NCI-H1436 treated with DMSO at 0.1 percent for 48 hours (cell line): ENCODE data around the gene MAB21L3.

Experiments used
- DNase-seq: peaks from one replicate; lab custom pipeline; 2025; lab: John Stamatoyannopoulos, UW

The MAB21L3 gene

DNA sequence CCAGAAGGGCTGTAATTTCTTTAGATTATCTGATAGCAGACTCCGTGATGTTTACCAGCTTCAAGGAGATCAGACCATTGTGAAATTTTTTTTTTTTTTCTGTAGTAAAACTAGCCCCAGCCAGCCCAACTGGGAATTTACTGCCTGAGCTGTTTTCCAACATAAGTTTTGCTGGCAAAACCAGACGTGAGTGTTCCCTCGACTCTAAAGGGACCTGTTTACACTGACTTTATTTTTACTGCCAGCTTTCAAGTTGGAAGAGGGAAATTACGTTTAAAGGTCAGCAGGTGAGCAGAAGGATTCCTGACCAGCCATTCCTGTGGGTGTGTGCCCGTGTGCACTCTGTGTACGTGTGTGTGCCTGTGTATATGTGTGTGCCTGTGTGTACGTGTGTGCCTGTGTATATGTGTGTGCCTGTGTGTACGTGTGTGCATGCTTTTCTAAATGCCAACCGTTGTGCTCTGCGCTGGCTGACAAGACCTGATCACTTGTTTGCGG is 374 bp downstream of the MAB21L3 start:
- no peak for DNase-seq

DNA sequence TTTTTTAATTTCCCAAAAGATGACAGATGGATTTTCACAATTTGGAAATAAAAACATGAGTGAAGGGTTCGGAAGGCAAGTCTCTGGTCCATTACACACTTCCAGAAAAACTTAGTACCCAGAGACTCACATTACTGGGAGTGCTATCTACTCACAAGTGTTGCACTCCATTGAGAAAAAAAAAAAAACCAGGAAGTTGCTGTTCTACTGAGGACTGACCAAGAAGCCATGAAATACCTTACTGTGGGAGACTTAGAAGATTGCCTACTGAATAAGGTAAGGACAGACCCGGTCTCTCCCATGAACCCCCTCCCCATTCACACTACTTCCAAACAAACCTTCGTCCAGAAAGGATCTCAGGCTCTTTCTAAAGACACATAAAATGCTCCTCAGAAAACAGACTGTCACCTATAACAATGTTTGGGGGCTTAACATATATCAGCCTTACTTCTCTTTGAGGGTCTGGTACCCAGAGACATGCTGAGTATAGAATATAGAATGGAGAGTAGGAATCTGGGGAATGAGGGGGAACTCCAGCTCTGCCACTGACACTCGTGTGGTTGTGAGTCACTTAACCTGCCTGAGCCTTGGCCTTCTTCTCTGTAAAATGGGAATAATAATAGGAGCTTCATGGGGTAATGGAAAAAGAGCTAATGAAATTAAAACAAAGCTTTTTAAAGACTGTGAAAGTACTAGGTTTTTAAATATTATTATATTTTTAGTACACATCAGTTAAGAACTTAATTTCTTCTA is 1.4 kb downstream of the MAB21L3 start:
- no peak for DNase-seq

DNA sequence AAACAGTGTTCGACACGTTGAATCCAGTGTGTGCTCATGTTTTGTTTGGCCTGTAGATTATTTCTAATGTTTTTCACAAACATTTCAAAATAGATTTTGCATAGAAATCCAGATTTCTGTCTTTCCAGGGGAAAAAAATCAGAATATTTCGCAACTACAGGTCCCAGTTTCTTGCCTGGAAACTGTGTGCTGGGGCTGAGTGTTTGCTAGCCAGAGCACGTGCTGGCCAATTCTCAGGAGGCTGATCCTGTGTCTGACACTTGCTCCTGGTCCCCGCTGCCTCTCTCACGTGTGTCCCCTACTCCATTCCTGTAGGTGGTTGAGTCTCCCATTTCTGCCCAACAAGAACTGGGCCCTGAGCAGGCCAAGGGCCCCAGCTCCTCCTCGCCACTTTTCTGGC is 2.4 kb downstream of the MAB21L3 start:
- no peak for DNase-seq

- DNase-seq: no peak
These were observed 4.6 kb downstream of the MAB21L3 start for GRCh38 chr1:116115476-116116439.

DNA sequence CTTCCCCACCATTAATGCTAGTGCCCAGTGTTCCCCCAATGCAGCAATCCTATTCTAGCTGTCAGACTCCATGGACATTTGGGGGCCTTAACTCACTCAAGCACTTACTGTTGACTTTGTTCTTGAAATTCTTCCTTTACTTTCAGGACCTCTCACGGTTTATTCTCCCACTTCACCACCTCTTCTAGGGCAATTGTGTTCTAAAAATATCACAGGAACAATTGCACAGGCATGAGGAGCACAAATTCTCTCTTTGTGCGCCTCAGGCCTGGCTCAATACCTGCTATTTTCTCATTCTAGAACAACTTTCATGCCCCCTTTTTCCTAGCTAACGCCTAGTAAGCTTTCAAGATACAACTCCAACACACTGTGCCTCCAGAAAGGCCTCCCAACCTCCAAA is 7.3 kb downstream of the MAB21L3 start:
- no peak for DNase-seq

DNA sequence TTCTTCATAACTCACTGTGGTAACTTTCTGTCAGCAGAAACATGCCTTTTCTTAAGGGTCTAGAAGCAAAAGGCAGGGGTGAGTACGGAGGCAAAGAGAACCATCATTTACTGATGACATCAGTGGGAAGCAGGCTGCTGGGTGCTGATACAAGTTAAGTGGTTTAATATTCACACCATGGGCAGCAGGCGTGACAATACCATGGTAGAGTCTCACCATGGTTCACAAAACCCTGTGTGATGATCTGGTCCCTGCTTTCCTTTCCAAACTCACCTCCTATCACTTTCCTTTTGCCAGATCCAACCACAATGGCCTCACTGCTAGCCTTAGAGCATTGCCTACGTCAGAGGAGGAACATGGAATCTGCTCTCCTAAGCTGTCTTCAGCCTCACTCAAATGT is 8.7 kb downstream of the MAB21L3 start:
- no peak for DNase-seq

GRCh38 chr1:116122955-116123757 is 12.0 kb downstream of the MAB21L3 start:
- no peak for DNase-seq

DNA sequence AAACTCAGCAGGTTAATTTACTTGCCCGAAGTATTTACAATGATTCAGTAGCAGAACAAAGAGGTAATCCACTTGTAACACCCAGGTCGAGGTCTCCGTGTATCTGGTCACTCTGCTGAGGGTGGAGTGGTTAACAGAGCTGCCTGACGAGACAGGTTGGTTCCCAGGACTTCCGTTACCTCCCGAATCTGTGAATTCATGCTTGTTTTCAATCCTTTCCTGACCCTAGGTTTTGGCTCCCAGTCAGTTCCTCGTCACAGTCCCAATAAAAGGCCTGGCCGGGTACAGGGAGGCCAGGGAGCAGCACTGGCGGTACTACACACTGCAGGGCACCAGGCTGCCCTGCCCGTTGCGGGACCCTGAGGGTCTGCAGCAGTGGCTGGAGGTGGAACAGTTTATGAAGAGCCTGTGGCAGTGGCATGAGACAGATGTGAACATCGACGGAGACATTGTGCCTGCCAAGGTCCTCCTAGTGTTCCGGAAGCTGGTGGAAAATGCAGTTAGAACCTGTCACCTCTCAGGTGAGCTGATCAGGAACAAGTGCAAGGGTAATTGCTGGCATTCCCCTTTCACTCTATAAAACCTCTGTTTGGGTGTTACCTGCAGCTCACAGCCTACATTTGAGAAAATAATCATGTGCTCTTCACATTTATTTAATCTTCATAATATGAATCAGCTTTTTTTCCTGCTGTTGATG is 12.8 kb downstream of the MAB21L3 start:
- DNase-seq: no peak

DNA sequence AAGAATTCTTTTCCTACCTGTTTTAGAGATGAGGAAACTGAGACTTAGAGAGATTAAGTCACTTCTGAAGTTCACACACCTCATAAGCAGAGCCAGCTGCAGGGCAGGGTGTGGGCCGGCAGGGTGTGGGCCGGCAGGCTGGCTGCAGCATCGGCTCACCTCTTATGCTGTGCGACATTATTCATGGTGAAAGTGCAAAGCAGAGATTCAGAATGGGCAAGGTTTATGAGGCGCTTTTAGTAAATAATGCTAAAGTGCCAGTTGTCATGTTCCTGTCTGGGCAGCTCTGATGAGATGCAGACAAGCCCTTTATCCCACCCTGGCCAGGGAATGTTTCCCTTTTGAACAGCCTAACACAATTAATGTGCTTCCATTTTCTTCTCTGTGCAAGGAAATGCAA is 14.6 kb downstream of the MAB21L3 start:
- DNase-seq: no peak

DNA sequence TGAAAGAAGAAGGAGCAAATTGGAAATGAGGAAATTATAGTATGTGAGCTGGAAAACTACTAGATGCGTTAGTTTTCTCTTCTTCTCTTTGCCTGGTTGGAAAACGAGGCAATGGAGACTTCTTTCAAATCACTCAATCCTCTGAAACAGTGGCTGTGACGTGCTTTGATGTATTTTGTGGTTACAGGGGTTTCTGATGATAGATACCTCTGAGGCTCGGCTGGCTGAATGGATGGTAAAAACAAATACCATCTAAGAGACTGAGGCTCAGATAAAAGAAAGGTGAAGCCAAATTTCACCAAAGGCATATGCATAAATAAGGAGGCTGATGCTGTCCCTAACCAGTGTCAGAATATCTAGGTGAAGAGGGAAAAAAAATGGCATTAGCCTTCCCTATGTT is 15.1 kb downstream of the MAB21L3 start:
- DNase-seq: no peak

- no peak for DNase-seq
These were observed 16.1 kb downstream of the MAB21L3 start for GRCh38 chr1:116127123-116127847.

DNA sequence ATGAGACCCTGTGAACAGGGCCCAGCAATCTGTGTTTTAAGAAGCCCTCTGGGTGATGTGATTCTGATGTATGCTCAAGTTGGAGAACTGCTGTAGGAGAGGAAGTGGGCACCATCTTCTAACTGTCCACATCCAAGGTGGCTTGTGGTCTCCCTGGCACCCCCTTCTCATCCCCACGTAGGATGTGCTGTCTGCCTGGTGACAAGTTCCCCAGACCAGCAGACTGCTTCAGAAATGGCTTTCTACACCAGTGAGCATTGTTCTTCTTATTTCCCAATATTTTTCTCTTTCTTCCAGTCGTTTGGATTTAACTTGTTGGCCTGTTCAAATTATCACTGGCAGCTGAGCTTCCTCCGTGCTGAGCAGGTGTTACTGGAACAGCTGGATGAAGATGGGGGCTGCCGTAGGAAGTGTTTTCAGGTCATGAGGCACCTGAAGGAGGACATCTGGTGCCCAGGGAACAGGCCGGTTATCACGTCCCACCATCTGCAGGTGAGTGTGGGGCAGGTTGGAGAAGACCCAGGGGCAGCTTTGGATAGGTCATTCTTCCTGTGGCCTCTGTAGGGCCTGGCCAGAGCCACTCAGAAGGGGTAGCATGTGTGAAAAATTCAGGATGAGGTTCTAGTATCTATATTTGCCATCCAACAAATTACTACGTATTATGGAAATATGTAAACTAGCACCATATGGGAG is 16.8 kb downstream of the MAB21L3 start:
- no peak for DNase-seq

- no peak for DNase-seq
These were observed 17.5 kb downstream of the MAB21L3 start for GRCh38 chr1:116128664-116129063.

DNA sequence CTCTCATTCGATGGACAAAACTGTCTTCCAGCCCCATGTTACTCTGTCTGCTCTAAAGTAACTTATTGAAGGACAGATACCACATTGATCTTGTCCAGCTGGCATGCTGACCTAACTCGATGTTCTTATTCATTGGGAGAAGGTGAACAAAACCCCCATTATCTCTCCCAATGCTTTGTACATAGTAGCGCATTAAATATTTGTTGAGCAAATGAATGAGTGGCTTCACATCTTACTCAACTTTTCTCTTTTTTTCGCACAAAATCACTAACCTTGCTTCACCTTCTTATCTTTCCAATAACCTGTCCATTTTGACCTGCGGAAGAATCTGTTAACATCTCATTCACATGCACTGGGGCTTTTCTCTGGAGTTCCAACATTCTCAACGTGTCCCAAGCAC is 18.3 kb downstream of the MAB21L3 start:
- DNase-seq: no peak

- DNase-seq: no peak
These were observed 19.2 kb downstream of the MAB21L3 start for GRCh38 chr1:116130356-116130755.

GRCh38 chr1:116131170-116131569 is 20.0 kb downstream of the MAB21L3 start:
- no peak for DNase-seq

GRCh38 chr1:116131866-116132605 is 20.8 kb downstream of the MAB21L3 start:
- no peak for DNase-seq

DNA sequence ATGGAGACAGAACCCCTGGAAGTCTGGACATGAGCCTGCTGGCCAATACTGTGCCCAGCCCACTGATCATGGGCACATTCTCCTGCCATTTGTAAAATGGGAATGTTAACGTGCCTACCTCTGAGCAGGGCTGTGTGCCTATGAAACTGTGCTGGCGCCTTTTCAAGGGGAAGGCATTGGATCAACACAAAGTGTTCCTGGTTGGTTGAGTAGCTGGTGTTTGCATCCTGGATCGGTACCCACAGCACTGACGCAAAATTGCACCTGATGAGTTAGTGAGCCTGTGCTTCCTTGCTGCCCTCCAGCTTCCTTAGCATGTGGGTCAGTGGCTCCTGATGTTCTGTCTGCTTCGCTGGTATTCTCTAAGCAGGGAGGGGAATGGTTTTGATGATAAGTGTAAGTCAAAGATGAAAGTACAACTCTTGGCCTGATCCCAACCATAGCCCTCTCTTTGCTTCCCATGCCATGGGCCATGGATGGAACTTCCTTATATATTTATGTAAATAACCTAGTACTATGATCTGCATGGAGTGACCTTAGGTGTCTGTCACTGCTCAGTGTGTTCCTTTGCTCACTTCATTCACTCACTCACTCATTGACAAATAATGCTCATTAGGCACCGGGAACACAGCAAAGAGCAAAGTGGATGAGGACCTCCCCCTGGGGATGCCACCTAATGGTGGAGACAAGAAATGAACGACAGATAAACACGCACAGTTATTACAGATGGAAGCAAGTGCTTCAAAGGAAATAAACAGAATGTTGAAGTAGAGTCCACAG is 22.7 kb downstream of the MAB21L3 start:
- no peak for DNase-seq

DNA sequence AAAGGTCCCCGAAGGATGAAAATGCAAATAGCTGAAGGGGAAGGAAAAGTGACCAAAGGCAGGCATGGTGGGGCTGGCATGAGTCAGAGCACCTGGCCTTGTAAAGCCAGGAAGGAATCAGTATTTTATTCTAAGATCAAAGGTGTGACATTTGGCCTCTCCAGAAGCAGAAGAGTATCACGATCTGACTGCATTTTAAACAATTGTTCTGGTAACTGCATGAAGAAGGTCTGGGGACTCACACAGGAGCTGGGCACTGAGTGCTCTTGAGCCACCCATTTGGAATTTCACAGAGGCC is 23.2 kb downstream of the MAB21L3 start:
- no peak for DNase-seq
